Endothelial cell of umbilical vein (primary cell): Measurements from ENCODE around the gene CBFB.

Source experiments
- JUN ChIP-seq: IDR thresholded peaks from 2 replicates; pipeline ENCODE4 v1.6.1; 2011; ENCODE audit warnings: borderline replicate concordance, low read depth; ENCODE audit not compliant: insufficient read length, insufficient read depth
- POLR2A ChIP-seq: IDR thresholded peaks from 2 replicates; pipeline ENCODE4 v1.6.1; 2012; ENCODE audit warnings: low read depth, mild to moderate bottlenecking, control low read depth, low read length

- TF ChIP-seq POLR2A (no peak), JUN (no peak)
Measured at GRCh38 chr16:67028167-67028695, 718 bp upstream of the CBFB start.
